SU-DHL-6 (cell line): ENCODE data around the gene SCAPER.

Experiments
- EZH2phosphoT487 ChIP-seq: fragments of 200-600 bp; sonication (generic), shearing (Covaris generic); conservative IDR thresholded peaks from 2 replicates; pipeline ENCODE4 v1.6.1; 2018; ENCODE audit warnings: mild to moderate bottlenecking, antibody characterized with exemption, low read length, moderate library complexity, mixed read lengths
- TF ChIP-seq, protein P1 (sequence below): fragments of 200-600 bp; sonication (generic); IDR thresholded peaks from one replicate; pipeline ENCODE4 v1.5.1; 2017; ENCODE audit warnings: antibody characterized with exemption, mild to moderate bottlenecking, low read length, moderate library complexity; ENCODE audit not compliant: insufficient read depth, poor library complexity, severe bottlenecking

DNA sequence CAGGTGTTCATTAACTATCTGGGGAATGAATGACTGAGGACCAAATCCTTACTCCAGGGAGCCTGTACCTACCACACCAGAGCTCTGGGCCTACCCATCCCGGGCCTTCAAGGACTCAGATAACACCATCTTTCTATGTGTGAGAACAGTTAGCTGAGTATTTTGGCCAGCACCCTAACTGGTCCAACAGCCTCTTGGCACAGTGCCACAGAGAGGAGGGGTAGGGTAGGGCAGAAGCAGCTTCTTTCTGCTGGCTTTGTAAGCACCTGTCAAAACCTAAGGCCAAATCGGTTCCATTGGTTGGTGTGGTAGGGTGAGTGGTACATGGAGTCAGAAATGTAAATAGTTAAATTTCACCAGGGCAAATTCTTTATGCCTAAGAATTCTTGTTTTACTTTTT is 541.9 kb downstream of the SCAPER start:
- TF ChIP-seq, protein P1, sequence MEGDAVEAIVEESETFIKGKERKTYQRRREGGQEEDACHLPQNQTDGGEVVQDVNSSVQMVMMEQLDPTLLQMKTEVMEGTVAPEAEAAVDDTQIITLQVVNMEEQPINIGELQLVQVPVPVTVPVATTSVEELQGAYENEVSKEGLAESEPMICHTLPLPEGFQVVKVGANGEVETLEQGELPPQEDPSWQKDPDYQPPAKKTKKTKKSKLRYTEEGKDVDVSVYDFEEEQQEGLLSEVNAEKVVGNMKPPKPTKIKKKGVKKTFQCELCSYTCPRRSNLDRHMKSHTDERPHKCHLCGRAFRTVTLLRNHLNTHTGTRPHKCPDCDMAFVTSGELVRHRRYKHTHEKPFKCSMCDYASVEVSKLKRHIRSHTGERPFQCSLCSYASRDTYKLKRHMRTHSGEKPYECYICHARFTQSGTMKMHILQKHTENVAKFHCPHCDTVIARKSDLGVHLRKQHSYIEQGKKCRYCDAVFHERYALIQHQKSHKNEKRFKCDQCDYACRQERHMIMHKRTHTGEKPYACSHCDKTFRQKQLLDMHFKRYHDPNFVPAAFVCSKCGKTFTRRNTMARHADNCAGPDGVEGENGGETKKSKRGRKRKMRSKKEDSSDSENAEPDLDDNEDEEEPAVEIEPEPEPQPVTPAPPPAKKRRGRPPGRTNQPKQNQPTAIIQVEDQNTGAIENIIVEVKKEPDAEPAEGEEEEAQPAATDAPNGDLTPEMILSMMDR: no peak
- TF ChIP-seq EZH2phosphoT487: no peak
